ENCODE measurements around the gene SLC2A6.

The SLC2A6 gene

DNA sequence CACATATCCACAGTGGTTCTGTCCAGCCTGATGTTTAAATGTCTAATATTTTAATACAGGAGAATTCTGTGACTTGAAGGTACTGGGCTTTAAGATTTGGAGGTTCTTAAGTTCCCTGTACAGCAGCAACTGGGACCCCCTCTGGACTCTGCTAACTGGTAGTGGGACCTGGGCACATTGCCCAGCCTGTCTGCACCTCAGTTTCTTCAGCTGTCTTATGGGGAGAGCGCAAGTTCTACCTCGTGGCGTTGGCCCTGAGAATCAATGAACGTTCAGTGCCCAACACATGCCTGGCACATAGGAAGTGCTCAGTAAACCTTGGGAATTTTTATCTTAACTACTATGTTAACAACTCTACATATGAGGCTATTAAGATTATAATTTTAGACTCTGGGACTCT lies 1.4 kb downstream of the SLC2A6 start:
- DNase-seq (ENCODE audit: low spot score) = no peak

DNA sequence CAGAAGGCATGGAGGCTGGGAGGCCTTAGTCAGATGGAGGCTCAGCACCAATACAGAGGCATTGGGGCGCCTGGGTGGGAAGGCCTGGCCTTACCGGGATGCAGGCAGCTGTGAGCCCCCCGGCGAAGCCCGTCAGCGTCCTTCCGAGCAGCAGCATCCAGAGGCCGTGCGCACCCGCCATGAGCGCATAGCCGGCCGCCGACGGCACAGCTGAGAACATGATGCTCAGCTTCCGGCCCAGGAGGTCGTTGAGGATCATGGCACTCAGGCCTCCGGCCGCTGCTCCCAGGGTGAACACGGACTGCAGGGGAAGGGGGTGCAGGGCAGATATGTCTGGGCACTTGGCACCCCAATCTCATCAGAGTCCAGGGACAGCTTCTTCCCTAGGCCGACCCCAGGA lies 2.0 kb downstream of the SLC2A6 start:
- DNase-seq (ENCODE audit: low spot score) = no peak

DNA sequence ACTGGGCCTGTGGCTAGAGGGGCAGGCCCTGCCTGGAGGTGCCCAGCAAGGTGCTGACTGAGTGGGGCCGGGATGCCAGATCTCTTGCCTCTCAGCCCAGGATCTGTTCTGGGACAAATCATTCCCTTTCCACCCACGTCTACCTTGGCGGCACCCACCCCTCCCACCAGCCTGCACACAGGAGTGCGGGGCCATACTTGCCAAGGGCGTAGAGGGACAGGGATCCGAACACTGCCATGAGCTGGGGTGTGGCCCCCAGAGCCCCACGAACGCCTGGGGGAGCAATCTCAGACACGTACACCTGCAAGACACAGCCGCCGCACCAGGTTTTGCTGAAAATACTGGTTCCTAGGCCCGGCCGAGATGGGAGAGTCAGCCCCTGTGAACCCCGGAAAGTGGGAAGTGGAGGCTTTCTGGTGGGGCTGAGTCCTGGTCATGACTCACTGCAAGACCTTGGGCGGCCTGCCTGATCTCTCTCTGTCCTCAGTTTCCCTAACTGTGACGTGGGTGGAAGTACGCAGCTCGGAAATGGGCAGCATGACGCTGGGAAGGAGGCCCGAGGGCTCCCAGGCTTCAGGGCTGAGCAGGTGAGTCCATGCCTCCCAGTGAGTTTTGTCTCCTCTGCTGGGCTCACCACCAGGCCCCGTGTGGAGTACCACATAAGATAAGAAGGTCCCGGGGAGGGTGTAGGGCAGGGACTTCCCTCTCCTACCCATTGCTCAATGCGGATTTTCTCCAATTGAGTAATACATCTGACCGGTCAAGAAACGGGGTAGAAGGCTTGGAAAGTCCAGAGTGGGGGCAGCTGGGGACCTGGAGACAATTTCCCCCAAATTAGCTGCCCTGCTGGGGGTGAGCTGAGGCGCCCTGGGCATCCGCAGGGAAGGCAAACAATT lies 2.6 kb downstream of the SLC2A6 start:
- DNase-seq (ENCODE audit: low spot score) = no peak

DNA sequence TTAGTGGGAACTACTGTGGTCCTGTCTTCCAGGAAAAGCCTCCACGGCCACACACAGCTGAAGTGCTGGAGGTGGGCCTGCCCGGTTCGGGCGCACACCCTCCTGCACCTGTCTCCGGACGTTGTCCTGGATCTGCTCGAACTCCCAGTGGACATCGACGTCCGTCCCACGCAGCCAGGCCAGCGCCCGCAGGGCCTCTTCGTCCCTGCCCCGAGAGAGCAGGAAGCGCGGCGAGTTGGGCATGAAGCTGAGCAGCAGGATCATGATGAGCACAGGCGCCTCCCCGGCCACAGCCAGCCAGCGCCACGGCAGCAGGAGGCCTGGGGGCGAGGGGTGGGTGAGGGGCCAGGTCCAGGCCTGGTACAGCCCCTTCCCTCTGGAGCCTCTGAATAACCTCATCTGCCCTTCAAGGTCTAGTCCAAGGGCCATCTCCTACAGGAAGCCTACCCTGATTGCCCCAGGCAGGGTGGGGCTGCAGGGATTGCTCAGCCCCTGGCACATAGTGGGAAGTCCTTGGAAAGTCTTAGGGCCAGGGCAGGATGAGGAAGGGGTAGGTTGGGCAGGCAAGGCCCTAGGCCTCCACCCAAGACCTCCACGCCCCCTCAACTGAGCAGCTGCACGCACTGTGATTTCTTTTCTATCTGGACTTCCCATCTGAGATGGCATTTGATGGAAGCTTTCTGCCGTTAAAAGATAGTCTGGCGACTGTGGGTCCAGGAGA lies 3.4 kb downstream of the SLC2A6 start:
- no peak for DNase-seq (ENCODE audit: low spot score)

DNA sequence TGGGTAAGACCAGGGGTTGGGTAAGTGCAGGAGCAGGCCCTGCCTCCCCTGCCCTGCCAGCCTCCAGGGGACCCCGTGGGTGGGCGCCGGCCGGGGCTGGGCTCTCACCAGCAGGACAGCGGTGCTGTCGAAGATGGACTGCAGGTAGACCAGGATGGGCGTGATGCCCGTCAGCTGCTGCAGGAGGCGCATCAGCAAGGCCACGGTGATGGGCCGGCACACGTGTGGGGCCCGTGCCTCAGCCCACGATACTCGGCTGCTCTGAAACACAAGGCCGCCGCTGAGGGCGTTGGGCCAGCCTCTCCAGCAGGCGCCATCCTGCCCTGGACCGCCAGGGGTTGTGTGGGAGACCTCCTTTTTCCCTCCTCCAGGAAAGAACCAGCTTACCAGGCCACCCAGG lies 4.0 kb downstream of the SLC2A6 start:
- no peak for DNase-seq (ENCODE audit: low spot score)

DNA sequence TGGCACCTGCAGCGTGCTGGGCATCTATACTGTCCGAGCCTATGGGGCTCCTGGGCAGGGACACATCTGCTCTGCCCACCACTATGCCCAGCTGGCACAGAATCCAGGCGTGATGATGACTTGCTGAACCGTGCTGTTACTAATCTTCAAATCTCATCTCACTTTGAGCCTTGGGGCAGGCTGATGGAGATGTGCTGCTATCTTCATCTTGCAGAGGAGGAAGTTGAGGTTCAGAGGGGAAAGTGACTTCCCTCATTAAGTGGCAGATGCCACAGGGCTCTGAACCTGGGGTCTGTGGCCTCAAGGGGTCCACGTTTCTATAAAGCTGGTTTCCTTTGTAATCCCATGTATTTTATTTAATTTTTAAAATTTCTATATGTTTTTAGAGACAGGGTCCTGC lies 4.7 kb downstream of the SLC2A6 start:
- DNase-seq (ENCODE audit: low spot score) = no peak

DNA sequence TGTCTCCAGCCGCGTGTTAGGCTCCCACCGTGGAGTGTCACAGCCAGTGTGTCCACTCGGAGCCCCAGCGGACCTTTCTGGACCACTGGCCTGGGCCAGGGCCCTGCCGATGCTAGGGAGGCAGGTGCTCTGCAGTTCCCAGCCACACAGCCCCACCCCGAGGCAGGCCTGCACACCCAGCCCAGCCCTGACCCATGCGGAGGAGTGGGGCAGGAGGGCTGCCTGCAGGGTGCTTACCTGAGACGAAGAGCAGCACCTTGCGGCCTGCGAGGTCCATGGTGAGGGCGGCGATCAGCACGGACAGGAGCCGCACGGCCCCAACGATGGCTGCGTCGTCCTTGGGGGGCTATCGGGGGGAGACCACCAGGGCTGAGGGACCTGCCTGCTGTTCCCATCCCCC lies 5.2 kb downstream of the SLC2A6 start:
- no peak for DNase-seq (ENCODE audit: low spot score)

DNA sequence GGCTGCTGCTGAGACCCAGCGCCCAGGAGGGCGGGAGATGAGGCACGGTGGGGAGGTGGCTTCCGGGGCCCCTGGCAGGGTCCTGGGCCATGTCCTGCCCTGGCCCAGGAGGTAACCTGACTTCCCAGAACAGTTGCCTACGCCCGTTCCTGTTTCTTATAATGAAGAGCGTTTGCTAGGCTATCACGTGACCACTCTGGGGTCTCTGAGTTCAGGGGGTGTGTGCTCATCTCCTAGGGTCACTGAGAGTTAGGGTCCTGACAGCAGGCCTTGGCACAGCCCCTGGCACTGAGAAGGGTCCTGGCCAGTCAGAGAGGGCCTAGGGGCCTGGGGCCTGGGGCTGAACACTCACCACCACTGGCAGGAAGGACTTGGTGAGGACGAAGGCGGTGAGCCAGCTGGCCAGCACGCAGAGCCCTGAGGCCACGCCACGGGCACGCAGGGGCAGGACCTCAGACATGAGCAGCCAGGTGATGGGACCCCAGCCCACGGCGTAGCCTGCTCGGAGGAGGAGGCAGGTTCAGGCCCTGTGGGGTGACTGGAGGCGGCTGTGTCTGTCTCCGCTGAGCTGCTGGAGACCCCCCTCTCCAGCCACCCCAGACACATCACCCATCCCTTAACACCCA lies 6.0 kb downstream of the SLC2A6 start:
- DNase-seq (ENCODE audit: low spot score) = no peak

DNA sequence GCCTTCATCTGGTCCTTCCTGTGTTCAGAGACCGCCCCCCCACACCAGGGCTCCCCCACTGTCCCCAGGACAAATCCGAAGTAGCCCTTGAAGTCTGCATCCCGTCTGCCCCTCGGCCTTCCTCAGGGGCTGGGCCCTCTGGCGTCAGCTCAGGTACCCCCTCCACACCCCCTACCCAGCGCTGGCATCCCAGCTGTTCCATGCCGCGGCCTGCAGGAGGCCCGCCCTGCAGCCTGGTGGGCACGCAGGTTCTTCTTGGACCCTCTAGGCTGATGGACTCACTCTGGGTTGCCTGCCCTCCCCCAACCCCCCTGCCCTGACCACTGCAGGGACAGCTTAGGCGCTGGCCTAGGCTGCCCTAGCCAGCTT lies 6.6 kb downstream of the SLC2A6 start:
- no peak for DNase-seq (ENCODE audit: low spot score)

DNA sequence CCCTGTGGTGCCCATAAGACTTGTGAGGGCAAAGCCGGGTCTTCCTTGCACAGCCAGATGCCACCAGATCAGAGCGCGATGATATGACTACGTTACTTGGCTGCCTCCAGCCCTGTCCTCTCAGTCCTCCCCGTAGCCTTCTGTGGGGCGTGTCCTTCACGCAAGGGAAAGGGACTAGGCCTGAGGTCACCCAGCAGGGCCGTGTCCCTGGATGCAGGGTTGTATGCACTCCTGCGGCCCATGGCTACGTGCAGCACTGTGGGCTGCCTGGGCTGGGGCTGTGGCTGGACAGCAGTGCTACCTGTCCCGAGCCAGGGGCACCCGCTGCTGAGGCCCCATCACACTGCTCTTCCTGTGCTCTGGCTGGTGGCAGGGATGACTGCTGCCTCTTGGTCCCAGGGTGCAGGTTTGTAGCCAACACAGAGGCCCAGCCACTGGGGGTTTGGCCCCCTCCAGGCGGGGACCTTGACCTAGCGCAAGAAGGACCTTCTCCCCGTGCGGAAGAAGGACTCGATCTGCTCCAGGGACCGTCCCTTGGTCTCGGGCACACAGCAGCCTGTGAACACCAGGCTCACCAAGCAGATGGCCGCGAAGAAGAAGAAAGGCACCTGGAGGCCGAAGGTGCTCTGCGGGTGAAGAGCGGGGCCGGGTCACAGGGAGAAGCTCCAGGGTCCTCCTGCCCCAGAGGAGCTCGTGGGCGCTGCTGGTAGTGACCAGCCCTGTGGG lies 7.2 kb downstream of the SLC2A6 start:
- no peak for DNase-seq (ENCODE audit: low spot score)

DNA sequence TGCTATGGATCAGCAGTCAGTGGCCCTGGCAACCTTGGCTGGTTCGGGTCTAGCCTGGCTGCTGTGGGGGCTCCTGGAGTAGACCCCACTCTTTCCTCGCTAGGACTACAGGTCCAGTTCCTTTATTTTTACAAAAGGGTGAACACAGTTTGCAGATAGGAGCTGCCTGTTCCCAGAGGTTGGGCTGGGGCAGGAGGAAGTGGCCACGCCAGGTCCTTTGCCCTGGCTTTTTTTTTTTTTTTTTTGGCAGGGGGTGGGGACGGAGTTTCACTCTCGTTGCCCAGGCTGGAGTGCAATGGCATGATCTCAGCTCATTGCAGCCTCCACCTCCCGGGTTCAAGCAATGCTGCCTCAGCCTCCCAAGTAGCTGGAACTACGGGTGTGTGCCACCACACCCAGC lies 7.9 kb downstream of the SLC2A6 start:
- DNase-seq (ENCODE audit: low spot score) = no peak

DNA sequence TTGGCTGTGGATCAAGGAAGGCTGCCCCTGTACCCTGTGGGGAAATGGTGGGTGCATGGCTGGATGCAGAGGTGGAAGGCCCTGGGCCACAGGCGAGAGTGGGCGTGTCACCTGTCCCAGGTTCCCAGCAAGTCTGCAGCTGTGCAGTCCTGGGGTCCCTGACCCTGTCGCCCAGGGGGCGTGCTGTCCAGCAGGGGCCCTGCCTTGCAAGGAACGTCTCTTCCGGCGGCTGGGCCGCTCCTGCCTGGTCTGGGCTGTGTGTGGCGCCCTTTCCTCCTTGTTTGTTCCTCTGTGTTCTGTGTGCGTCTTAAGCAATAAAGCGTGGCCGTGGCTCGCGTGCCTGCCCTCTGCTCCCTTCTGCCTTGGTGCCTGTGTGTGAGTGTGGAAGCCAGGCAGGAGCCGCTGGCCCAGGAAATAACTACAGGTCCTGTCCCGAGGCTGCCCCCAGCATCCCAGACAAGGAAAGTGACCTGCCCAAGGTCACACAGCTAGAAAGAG lies 8.4 kb downstream of the SLC2A6 start:
- DNase-seq (ENCODE audit: low spot score) = no peak

DNA sequence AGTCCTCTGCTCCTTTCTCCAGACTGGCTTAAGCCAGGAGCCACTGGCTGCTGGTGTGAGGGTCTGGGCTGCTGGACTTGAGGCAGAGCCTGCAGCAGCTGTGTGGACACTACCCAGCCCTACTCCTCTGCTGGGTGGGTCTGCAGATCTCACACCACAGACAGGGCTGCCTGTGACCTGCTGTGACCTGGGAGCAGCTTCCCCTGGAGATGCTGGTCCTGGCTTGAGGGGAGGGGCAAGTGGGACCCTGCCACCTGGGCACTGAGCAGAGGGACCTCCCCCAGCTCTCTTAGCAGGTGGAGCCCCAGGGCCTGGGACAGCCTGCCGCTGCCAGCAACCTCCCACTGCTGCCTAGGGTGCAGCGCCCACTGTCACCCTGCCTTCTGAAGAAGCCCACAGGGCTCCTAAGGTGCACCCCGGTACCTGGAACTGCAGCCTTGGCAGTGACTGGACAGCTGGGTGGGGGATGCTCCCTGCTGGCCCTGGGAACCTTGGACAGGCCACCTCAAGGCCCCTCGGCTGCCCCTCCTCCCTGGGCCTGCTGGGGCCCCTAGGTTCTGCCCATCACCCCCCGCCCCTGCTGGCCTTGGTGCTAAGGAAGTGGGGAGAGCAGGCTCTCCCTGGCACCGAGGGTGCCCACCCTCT lies 10.0 kb downstream of the SLC2A6 start:
- no peak for DNase-seq (ENCODE audit: low spot score)

DNA sequence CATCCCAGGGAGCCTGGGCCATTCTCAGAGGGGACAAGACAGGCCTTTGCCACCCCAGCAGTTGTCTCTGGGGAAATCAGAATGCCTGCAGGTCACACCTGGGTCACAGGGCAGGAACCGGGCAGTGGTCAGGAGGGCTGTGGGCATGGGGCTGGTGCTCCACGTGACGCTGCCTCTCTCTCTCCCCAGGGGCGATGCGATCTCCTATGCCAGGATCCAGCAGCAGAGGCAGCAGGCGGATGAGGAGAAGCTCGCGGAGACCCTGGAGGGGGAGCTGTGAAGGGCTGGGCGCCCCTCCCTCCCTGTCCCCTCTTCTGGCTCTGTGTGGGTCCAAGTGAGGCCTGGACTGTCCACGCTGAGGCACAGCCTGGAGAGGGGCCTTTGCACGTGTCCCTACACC lies 10.5 kb downstream of the SLC2A6 start:
- DNase-seq (ENCODE audit: low spot score) = no peak

DNA sequence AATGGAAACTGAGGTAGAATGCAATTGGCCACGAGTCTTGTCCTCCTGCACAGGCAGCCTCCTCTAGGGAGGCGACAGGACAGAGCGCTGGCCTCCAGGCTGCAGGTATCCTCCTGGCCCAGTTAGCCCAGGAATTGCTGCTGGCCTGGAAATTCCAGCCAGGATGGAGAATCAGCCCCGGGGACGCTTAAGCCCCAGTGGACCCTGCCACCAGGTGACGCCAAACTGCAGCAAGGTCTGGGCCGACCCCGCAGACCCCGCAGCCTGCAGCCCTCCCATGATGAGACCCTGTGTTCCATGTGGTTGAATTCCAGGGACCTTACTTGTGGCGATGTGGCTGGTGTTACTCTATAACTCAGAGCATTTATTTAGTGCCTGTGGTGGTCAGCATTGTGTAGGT lies 11.8 kb downstream of the SLC2A6 start:
- DNase-seq (ENCODE audit: low spot score) = no peak

DNA sequence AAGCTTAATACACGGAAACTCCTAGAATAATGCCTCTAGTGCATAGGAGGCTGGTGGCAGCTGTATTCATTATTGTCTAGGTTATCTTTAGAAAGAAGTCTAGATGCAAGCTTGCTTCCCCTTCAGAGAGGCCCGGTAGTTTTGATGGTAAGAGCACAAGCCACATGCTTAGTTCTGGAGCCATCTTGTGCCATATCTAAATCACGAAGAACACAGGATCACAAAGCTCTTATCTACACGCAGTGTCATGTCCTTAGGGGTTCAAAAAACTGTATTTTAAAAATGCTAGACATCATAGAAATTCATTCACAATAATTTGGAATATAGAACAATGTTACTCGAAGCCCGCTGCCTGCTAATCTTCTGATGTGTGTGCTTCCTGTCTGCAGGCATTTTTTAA lies 12.9 kb downstream of the SLC2A6 start:
- no peak for DNase-seq (ENCODE audit: low spot score)

DNA sequence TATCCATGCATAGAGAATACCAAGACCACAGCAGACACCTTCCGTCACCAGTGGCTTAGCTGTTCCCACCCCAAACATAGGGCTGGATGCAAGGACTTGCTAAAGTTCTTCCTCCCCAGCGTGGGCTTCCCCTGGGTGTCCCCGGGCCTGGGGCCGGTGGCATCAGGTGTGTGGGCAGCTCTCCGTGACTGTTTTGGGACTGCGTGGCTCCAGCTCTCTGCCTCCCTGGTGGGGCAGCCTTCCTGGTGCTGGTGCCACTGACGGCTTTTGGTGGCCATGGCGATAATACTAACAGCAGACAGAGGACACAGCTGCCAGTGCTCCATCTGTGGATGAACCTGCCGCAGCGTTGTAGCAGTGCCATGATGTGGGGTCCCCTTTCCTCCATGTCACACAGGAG lies 14.3 kb downstream of the SLC2A6 start:
- DNase-seq (ENCODE audit: low spot score) = no peak

DNA sequence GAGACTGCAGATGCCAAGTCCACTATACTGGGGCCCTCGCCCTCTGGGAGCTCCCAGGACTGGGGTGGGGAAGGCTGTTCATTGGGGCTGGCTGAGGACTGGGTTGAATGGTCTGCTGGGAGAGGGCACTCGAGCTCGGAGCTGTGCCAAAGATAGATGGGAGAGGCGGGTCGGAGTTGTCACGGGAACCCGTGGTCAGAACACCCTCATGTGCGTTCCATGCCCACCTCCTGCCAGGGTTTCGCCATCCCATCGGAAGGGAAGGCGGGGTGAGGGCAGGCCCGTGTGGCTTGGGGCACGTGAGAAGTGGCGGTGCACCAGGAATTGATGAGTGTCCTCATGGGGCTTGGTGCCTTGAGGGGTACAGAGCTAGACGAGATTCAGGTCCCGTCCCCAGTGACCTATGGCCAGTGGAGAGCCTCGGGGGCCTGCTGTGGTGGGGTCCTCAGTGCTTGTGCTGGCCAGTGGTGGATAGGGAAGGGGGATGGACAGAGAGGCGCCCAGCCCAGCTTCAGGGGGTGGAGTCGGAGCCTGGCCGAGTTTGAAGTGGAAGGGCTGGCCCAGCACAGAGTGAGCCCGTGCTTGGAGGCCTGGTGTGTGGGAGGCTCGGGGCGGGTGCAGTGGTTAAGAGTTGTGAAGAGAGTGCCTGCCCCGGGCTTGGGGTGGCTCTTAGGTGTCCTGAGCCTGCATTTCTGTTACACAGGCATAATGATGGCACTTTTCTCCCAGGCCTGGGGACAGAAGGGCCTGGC lies 14.9 kb downstream of the SLC2A6 start:
- DNase-seq (ENCODE audit: low spot score) = no peak

DNA sequence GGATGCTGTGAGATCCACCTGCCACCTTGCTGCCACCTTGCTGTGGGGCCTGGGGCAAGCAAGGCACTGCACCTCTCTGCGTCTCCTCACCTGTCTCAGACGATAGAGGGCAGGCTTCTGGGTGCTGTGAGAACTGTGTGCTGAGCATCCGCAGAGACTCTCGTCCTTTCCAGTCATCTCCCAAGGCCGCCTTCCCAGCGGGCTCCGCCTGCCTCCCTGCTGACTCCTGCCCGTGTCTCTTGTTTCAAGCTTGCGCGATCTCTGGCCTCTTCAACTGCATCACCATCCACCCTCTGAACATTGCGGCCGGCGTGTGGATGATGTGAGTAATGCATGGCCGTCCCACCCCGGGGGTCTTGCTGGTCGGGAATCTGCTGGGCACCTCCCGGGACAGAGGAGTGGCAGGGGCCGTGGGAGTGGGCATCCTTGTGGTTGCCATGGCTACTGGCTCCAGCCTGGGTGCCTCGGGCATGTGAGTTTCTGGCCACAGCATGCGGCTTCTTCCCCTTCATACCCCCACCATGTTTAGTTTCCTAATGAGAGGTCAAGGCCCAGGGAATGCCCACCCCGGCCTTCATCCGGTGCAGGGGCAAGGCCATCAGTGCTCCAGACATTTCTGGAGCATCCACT lies 15.6 kb downstream of the SLC2A6 start:
- DNase-seq (ENCODE audit: low spot score) = no peak

DNA sequence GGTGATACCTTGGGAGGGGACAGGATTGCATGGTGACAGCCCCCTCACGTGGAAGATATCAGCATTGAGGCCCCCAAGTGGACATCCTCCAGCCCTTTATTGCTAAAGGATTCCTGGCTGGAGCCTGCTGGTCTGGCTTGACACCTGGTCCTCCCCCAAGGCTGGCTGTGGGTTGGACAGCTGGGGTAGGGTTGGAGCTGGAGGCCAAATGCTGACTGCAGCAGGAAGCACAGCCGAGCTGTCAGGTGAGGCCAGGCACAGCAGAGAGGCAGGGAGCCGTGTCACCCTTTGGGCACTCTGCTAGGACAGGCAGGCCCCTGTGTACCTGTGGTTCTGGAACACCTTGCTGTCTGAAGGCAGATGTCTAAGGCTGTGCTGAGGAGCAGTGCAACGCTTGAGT lies 16.9 kb downstream of the SLC2A6 start:
- no peak for DNase-seq (ENCODE audit: low spot score)
